Measurements from ENCODE around the gene GAS7.

Gene GAS7

DNA sequence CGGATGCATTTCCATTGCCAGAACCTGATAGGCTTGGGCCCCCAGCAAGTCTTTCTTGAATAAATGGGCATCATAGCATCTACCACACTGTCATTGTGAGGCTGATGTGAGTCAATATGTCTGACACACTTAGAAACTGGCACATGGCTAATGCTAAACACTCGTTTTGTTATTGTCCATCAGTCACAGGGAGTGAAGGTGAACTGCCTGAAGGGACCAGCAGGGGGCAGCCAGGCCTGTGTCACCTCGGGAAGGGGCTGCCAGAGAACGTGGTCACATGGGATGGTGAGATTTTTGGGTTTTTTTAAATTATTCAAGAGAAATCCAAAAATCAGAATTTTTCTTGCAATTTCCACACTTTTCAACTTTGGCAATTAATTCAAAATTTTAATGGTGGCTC, 292.5 kb downstream of the GAS7 start:
- no peak for DNase-seq

- no peak for DNase-seq
Measured at GRCh38 chr17:9905078-9905415, 293.4 kb downstream of the GAS7 start, which contains the start of gene RCVRN. RCVRN (minus strand) TSS chr17:9905271; CDS start chr17:9905180, 91 bp downstream.

- DNase-seq, result no peak
Measured at GRCh38 chr17:9904277-9905077, 293.9 kb downstream of the GAS7 start.

DNA sequence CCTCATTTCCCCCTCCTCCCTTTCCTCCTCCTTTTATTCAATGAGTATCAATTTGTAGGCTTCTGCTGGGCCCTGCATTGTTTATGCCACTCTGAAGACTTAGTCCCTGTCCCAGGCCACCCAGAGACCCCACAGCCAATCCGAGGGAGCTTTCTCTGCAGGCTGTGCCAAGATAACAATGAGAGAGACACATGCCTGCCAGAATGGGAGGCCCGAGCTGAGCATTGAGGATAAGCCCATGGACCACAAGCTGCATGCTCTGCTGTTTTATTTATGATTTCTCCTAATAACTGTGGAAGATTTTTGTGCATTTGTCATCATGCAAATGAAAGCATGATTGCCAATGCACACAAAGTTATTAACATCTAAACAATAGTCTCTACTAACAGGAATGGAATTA, 296.3 kb downstream of the GAS7 start:
- DNase-seq, result no peak

DNA sequence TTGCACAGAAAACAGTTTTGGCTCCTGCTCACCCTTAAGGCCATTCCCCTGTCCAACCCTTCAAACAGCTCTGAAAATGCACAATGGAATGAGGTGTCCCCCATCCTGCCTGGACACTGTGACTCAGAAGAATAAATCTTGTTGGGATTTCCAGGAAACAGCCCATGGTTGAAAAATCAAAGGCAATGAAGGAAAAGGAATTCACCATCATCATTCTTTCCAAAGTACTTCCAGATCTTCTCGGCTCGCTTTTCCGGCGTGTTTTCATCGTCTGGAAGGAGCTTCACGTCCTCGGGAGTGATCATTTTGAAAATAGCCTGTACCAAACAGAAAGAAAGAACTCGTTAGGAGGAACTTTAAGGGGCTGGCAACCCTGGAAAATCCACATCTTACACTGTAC, 297.6 kb downstream of the GAS7 start:
- no peak for DNase-seq

- no peak for DNase-seq
Measured at GRCh38 chr17:9900044-9900594, 298.3 kb downstream of the GAS7 start.

DNA sequence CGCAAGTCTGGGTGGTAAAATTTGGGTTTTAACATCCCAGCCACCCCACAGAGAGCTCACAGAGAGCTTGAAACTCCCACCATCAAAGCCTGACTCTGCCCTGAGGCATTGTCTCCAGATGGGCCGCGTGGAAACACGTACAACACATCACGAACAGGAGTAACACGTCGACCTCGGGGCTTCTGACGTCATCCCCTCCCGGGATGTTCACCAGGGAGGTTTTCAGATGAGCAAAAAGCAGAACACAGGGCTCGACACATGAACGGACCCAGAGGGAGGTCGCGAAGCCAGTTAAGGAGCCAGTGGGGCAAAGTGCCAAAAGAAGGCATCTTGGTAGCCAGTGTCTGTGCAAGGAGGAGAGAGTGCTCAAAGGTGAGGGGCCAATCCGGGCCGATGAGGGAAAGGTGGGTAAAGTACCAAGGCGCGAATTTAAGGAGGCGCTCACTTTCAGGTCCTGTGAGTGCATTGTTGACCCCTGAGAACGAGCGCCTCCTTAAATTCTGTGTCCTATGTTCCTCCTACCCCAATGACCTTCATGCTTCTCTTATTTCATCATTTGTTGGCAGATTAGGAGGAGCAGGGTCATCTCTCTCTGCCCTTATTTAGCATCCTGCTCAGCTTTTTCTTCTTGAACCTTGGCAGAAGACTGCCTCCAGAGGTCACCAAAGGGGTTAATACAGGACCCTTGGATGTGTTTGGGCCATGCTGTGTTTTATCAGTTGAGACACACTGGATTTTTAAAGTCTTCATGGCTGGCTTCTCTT, 298.9 kb downstream of the GAS7 start:
- DNase-seq, result no peak

DNA sequence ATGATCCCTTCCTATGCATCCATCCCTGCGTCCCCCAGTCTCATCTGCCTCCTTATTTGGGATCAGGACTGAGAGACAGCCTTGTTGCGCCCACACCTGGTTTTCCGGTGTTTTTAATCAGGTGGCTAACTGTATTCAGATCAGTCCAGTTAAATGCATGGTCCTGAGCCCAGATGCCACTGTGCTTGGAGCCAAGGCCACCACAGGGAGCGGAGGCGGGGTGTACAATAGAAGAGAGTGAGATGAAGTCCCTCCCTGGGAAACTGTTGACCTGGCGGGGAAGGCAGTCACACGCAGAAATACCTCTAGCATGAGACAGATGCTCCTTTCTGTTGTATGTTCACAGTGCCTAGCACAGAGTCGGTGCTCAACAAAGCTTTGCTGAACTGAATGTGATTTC, 299.6 kb downstream of the GAS7 start:
- no peak for DNase-seq

DNA sequence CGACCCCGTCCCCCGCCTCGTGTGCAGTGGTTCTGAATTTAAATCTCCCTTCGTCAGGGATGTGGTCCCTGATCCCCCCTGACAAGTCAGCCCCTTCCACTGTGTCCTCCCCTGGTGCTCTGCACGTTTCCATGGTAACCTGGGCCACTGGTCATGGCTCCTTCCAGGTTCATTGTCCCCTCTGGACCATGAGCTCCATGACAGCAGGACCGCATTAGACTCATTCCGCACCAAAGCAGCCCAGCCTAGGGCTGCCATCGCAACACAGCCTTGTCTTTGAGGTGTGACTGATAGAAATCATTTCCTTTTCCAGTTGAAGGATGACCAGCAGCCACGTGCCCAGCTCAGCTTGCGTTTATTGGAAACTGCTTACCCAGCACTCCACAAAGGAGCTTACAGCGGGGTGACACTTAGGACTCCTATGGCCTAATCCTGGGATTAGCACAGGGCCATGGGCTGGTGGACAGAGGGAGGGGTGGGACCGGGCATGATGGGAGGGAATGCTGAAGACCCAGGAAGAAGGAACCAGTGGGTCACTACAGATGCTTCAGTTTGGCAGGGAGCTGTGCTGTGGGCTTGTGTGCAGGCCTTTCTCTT, 300.9 kb downstream of the GAS7 start:
- DNase-seq, result no peak

GRCh38 chr17:9895923-9896322, 302.5 kb downstream of the GAS7 start:
- DNase-seq, result no peak

GRCh38 chr17:9894231-9894630, 304.2 kb downstream of the GAS7 start:
- DNase-seq, result no peak

- no peak for DNase-seq
Measured at GRCh38 chr17:9893411-9894012, 304.9 kb downstream of the GAS7 start.

- DNase-seq, result no peak
Measured at GRCh38 chr17:9890124-9890523, 308.3 kb downstream of the GAS7 start.

GRCh38 chr17:9887508-9887907, 310.9 kb downstream of the GAS7 start:
- DNase-seq, result no peak

- no peak for DNase-seq
Measured at GRCh38 chr17:9886141-9886930, 312.1 kb downstream of the GAS7 start.

GRCh38 chr17:9883451-9883850, 315.0 kb downstream of the GAS7 start:
- no peak for DNase-seq

DNA sequence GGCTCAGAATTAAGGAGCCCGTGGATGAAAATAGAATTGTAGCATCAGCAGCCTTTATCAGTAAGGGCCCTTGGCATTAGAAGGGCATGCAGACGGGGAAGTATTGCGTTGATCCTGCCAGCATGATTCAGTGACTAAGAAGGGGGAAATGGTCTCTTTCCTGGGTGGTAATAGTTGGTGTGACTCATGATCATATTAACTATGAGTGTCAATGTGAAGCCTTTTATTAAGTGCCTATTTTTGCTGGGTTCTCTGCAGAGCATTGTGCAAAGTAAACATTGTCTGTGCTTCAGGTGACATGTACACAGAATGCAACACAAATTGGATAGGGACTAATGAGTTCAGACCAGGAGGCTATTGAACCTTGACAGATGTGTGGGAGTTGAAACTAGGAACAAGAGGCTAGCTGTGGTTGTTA, 317.8 kb downstream of the GAS7 start:
- no peak for DNase-seq

DNA sequence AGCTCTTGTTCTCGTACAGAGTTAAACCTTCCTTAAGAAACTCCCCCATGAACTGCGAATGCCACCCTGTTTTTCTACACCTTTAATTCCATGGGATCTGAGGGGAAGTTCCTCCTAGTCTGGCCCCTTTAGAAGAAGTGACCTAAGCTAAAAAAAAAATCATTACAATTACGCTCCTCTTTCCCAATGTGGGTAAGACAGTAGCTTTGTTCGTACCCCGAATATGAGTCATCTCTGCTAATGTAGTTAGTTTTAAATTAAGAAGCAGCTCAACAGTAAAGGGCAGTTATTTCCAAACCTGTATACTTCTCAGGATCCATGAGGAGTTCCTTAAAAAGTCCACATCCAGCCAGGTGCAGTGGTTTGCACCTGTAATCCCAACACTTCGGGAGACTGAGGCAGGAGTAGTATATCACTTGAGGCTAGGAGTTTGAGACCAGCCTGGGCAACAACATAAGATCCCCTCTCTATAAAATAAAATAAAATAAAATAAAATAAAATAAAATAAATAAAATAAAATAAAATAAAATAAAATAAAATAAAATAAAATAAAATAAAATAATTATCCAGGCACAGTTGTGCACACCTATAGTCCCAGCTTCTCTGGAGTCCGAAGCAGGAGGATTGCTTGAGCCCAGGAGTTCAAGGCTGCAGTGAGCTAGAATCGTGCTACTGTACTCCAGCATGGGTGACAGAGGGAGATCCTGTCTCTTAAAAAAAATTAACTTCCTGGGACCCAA, 319.4 kb downstream of the GAS7 start:
- DNase-seq, result no peak

DNA sequence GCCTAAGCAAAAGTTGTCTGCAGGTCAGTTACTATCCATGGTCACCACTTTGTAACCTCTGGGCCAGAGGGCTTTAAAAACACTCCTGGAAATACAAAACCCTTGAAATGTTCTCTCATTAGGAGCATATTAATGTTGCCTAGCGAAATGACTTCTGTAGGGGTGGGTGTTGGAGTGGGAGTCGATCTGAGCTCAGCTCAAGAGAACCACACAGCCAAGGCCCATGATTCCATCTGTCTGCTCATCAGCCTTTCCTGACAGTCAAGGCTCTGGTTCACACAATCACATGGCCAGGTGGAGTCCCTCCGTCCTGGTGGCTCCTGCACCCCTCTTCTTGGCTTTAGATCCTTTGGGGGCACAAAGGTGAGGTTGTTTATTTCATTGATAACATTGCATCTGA, 320.1 kb downstream of the GAS7 start:
- no peak for DNase-seq

DNA sequence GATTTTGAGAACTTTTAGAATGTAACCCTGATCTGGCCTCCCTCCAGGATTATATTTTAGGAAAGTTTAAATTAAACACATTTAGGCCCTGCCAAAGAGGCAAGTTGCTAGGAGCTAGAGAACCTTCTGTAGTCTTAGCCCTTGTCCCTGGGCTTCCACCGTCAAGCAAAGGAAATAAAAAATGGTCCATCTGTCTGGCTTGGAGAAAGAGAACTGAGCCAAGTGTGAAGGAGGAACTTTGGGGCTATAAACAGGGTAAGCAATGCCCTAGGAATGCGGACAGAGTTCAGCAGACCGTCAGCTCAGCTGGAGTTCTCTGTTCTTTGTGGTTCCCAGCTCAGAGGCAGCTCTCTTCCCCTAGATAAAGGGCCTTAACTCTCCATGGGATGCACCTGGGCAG, 323.0 kb downstream of the GAS7 start:
- DNase-seq, result no peak

DNA sequence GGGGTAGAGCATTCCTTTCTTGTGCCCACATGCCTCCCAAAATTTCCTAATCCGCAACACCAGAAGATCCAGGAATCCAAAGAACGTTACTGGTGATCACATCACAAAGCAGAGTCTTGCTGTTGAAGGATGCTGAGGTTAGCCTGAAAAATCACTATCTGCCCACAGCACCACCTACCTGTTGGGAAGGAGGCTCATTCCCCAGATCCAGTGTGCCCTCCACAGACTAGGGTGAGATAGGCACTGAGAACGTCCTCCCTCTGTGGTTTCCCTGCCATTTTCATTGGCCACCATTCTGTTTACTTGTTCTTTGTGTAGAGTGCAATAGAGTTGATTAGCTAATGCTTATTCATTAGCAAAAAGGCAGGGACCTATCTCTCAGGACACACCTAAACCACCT, 323.7 kb downstream of the GAS7 start:
- DNase-seq, result no peak

DNA sequence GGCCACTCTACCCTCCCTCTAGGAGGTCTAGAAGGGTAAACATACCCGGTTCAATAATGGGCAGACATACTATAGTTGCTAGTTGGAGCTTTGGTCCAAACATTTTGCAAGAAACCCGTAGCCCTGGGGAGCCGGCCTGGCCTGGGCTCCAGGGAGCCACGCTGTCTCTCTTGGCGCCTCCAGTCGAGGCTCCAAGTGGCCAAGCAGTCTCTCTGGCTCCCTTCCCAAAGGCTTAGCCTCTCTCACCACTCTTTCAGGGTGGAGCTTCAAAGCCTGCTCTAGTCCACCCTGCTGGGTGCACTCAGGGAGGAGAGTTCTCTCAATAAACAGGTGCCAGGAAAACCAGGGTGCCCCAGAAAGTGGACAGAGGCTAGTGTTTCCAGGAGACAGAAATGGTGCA, 325.6 kb downstream of the GAS7 start:
- DNase-seq, result no peak

Data from NK-92 treated with Interleukin-12 subunit alpha and Interleukin-12 subunit beta, amount 100 ng/mL, for 24 hours (cell line).